GM12878 (cell line): Measurements from ENCODE around the gene PSMA2. TPM values are rescaled to one million over a fixed set of nuclear protein-coding genes. Genes with fewer than 3 reads are reported as not detected.

Experiments used
- ASH2L ChIP-seq: fragments of 300-600, 200-600 bp; sonication (generic); IDR thresholded peaks from 2 replicates; pipeline ENCODE4 v1.6.1; 2017; ENCODE audit warnings: low read depth, mild to moderate bottlenecking, borderline replicate concordance
- ATF3 ChIP-seq: IDR thresholded peaks from 2 replicates; pipeline ENCODE4 v1.6.1; 2011; ENCODE audit warnings: low read depth, mild to moderate bottlenecking, low read length, moderate library complexity, borderline replicate concordance; ENCODE audit errors: extremely low read depth
- BHLHE40 ChIP-seq, 2 experiments: fragments of 450-650 bp in 1 of 2; IDR thresholded peaks; 2 replicates each; pipeline ENCODE4 v1.6.1; 2011 to 2017; ENCODE audit warnings: low read depth in 2 of 2, borderline replicate concordance in 1 of 2, improper control_type of control experiment in 1 of 2, low read length in 1 of 2, mild to moderate bottlenecking in 1 of 2
- CUX1 ChIP-seq: IDR thresholded peaks from 2 replicates; pipeline ENCODE4 v1.6.1; 2012; ENCODE audit warnings: improper control_type of control experiment, low read depth, low read length; ENCODE audit not compliant: insufficient replicate concordance
- E2F4 ChIP-seq: IDR thresholded peaks from 2 replicates; pipeline ENCODE4 v1.6.1; 2012; ENCODE audit warnings: low read depth, low read length, improper control_type of control experiment
- E2F8 ChIP-seq: fragments of 450-650 bp; IDR thresholded peaks from 2 replicates; pipeline ENCODE4 v1.6.1; 2018; ENCODE audit warnings: mild to moderate bottlenecking, low read depth, moderate library complexity; ENCODE audit not compliant: partially characterized antibody
- EP300 ChIP-seq, 2 experiments: fragments of 150-350 bp in 1 of 2; IDR thresholded peaks; 2 replicates each; pipeline ENCODE4 v1.6.1; 2011 to 2012; ENCODE audit warnings: low read depth in 2 of 2, low read length in 2 of 2, borderline replicate concordance in 1 of 2, improper control_type of control experiment in 1 of 2, inconsistent platforms in 1 of 2; ENCODE audit not compliant: control insufficient read depth in 1 of 2
- GABPA ChIP-seq: IDR thresholded peaks from 2 replicates; pipeline ENCODE4 v1.6.1; 2014; ENCODE audit warnings: antibody characterized with exemption, low read depth, mild to moderate bottlenecking, inconsistent platforms
- HDGF ChIP-seq: fragments of 450-650 bp; IDR thresholded peaks from 2 replicates; pipeline ENCODE4 v1.6.1; 2016; ENCODE audit warnings: antibody characterized with exemption
- IKZF1 ChIP-seq: fragments of 450-650 bp; conservative IDR thresholded peaks from 2 replicates; pipeline ENCODE4 v1.6.1; 2017; ENCODE audit warnings: antibody characterized with exemption, mild to moderate bottlenecking
- MAX ChIP-seq: IDR thresholded peaks from 2 replicates; pipeline ENCODE4 v1.6.1; 2012; ENCODE audit warnings: low read depth, low read length, improper control_type of control experiment
- NBN ChIP-seq: fragments of 450-650 bp; IDR thresholded peaks from 2 replicates; pipeline ENCODE4 v1.6.1; 2016
- NFIC ChIP-seq: IDR thresholded peaks from 2 replicates; pipeline ENCODE4 v1.6.1; 2012; ENCODE audit warnings: low read depth, mild to moderate bottlenecking, inconsistent platforms, low read length, moderate library complexity
- PKNOX1 ChIP-seq: fragments of 450-650 bp; IDR thresholded peaks from 2 replicates; pipeline ENCODE4 v1.6.1; 2016; ENCODE audit warnings: mild to moderate bottlenecking
- RFX5 ChIP-seq: IDR thresholded peaks from 2 replicates; pipeline ENCODE4 v1.6.1; 2011; ENCODE audit warnings: low read depth, low read length, improper control_type of control experiment
- SIN3A ChIP-seq: IDR thresholded peaks from 2 replicates; pipeline ENCODE4 v1.6.1; 2012; ENCODE audit warnings: low read depth, low read length, improper control_type of control experiment
- SMAD5 ChIP-seq: IDR thresholded peaks from 2 replicates; pipeline ENCODE4 v1.6.1; 2016; ENCODE audit warnings: antibody characterized with exemption, low read depth
- SP1 ChIP-seq: IDR thresholded peaks from one replicate; pipeline ENCODE4 v1.6.1; 2011; ENCODE audit warnings: low read depth, low read length
- TCF3 ChIP-seq: IDR thresholded peaks from 2 replicates; pipeline ENCODE4 v1.6.1; 2012; ENCODE audit warnings: low read depth, mild to moderate bottlenecking, low read length, borderline replicate concordance; ENCODE audit not compliant: insufficient read depth
- polyA plus RNA-seq, 11 experiments: library from polyadenylated mRNA; depleted of rRNA in 4 of 11; unstranded in 6 of 11; stranded (reverse) in 5 of 11; fragments of >200 nt; fragmentation: Nextera tagmentation in 4 of 11; fragmentation: Illumina TruSeq in 1 of 11; extraction: Ambion mirVana in 4 of 11; extraction: Trizol in 1 of 11; gene quantifications; 1 replicate in 1 of 11; 2 replicates in 10 of 11; pipeline versions ENCODE4 v1.2.1 to v1.2.3, GENCODE V29; 2011 to 2016; ENCODE audit warnings: inconsistent platforms in 2 of 11, missing spikeins in 2 of 11, low read depth in 1 of 11
- total RNA-seq, 4 experiments: library from RNA; depleted of rRNA in 3 of 4; stranded (reverse); fragments of >200 nt in 3 of 4; fragmentation: Illumina TruSeq in 1 of 4; extraction: Trizol in 1 of 4; gene quantifications; 2 replicates each; pipeline versions ENCODE4 v1.2.1 to v1.2.3, GENCODE V29; 2013 to 2021

The PSMA2 gene
- total and polyA plus RNA-seq, 10 of the 15 experiments (the other 5 are each of a cell fraction or from before 2014, with no cell fraction given) = 129 to 1,223 (median 317) TPM

GRCh38 chr7:42931447-42931833 is 534 bp downstream of the PSMA2 start (continued):
- no peak for TF ChIP-seq HDGF
- 0 out of 2 replicates have a peak, but pooled peaks have one; percentile 17 for TF ChIP-seq NFIC
- TF ChIP-seq RFX5 = no peak
- no peak for TF ChIP-seq IKZF1
- no peak for TF ChIP-seq E2F8
- no peak for TF ChIP-seq TCF3
- no peak for TF ChIP-seq SMAD5
- no peak for TF ChIP-seq PKNOX1
- 0 out of 2 replicates have a peak, but pooled peaks have one; percentile 7 for TF ChIP-seq NBN
- TF ChIP-seq CUX1 = no peak
- no peak for TF ChIP-seq BHLHE40 (IDR thresholded peaks at IDR 0.05; ENCODE audit: borderline replicate concordance in 1 of 2, low read depth in 2 of 2, low read length in 1 of 2)
- TF ChIP-seq SP1 = no peak
- no peak for TF ChIP-seq ASH2L
- TF ChIP-seq E2F4 = peak; percentile 60
- no peak for TF ChIP-seq SIN3A
- no peak for TF ChIP-seq EP300 (IDR thresholded peaks at IDR 0.05; ENCODE audit: borderline replicate concordance in 1 of 2, control insufficient read depth in 1 of 2, low read depth in 2 of 2, low read length in 2 of 2)
- TF ChIP-seq ATF3 = no peak
- no peak for TF ChIP-seq GABPA
- no peak for TF ChIP-seq MAX
